ENCODE results near the gene TBCD. TPM values are rescaled to one million over a fixed set of nuclear protein-coding genes. Genes with fewer than 3 reads are reported as not detected.
A peak's percentile ranks its signal among the peaks of the same experiment; 100 is the strongest.

TBCD gene
- polyA plus RNA-seq, 1 experiment, result 38.6 TPM

DNA sequence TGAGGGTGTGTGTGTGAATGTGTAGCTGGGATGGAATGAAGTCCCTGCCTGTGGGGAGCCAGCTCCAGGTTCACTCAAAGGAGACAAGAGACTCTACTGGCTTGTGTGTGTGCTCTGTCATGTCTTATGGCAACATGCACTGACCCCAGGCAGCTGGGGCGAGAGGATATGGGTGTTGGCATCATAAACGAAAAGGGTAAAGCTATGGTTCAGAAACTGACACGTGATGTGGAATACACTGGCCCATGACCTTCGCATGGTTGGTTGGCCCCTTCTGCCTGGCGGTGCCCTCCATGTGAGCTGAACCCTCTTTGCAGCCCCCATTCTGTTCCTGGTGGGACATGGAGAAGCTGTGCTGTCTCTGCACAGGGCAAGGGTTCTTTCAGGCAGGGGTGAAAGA lies 66.1 kb downstream of the TBCD start:
- H3K4me3 ChIP-seq (ENCODE audit: low read depth, low read length), result no peak overlapping the region
- H3K27me3 ChIP-seq (ENCODE audit: control insufficient read depth, insufficient read depth, low read length), result no peaks in the 10 kb centered on the region
- TF ChIP-seq, protein P1, sequence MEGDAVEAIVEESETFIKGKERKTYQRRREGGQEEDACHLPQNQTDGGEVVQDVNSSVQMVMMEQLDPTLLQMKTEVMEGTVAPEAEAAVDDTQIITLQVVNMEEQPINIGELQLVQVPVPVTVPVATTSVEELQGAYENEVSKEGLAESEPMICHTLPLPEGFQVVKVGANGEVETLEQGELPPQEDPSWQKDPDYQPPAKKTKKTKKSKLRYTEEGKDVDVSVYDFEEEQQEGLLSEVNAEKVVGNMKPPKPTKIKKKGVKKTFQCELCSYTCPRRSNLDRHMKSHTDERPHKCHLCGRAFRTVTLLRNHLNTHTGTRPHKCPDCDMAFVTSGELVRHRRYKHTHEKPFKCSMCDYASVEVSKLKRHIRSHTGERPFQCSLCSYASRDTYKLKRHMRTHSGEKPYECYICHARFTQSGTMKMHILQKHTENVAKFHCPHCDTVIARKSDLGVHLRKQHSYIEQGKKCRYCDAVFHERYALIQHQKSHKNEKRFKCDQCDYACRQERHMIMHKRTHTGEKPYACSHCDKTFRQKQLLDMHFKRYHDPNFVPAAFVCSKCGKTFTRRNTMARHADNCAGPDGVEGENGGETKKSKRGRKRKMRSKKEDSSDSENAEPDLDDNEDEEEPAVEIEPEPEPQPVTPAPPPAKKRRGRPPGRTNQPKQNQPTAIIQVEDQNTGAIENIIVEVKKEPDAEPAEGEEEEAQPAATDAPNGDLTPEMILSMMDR (IDR thresholded peaks at IDR 0.05; ENCODE audit: insufficient read depth, low read depth, low read length), result no peak
- H3K36me3 ChIP-seq (ENCODE audit: control insufficient read depth, insufficient read depth, low read length), result peaks cover 8% of the 10 kb centered on the region
- ChIA-PET POLR2A (no interaction called here), CTCF (no interaction called here)
- DNase-seq (ENCODE audit: low read depth), result no peak

DNA sequence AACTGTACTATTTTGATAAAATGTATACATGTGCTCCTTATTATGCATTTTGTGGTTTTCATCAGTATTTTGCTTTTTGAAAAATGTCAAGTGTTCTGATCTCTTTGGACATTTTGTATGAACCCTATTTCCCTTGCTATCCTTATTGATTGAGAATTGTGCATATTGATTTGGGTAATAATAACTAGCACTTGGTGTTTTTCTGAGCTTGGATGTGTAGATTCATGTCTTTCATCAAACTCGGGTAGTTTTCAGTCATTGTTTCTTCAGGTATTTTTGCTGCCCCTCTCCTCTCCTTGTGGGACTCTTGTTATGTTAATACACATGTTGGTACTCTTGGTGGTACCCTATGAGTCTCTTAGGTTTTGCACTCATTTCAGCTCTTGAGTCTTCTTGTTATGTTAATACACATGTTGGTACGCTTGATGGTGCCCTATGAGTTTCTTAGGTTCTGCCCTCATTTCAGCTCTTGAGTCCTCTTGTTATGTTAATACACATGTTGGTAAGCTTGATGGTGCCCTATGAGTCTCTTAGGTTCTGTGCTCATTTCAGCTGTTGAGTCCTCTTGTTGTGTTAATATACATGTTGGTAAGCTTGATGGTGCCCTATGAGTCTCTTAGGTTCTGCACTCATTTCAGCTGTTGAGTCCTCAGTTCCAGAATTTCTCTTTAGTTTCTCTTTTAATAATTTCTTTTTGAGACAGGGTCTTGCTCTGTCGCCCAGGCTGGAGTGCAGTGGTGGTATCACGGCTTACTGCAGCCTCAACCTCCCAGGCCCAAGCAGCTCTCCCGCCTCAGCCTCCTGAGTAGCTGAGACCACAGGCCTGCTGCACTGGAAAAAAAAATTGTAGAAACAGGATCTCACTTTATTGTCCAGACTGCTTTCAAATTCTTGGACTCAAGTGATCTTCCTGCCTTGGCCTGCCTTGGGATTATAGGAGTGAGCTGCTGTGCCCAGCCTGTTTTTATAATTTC lies 68.7 kb downstream of the TBCD start:
- peaks cover 1% of the 10 kb centered on the region; the same call in 1 of the 2 replicates for H3K36me3 ChIP-seq (ENCODE audit: control insufficient read depth, insufficient read depth, low read length)
- no peak overlapping the region for H3K4me3 ChIP-seq (ENCODE audit: low read depth, low read length)
- H3K27me3 ChIP-seq (ENCODE audit: control insufficient read depth, insufficient read depth, low read length), result no peaks in the 10 kb centered on the region
- no peak for DNase-seq (ENCODE audit: low read depth)
- TF ChIP-seq, protein P1 (IDR thresholded peaks at IDR 0.05; ENCODE audit: insufficient read depth, low read depth, low read length), result no peak
- ChIA-PET CTCF (interaction anchor here (0.9 to 1.4 kb wide), 2 partner anchors 23 to 39 kb away, joined by 3 to 5 read pairs; no protein-coding TSS in a partner anchor), POLR2A (no interaction called here)

DNA sequence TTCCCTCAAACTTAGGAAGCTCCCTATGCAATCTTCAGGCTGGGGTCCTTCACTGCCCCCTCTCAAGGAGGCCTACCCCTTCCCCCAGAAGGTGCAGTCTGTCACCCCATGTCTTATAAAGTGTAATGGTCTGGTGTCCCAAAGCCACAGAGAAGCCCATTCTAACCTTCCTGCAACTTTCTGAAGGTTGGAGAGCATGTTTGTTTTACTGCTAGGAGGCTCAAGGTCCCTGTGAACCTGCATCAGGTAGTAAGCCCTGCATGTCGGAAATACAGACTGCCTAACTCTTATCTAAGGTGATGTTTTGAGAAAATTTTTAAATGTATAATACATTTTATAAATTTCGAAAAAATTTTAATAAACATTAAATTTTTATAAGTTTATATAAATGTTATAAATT lies 69.7 kb downstream of the TBCD start:
- Histone ChIP-seq H3K36me3 (ENCODE audit: control insufficient read depth, insufficient read depth, low read length) (0 out of 2 replicates have a peak, but pooled peaks cover 1% of the 10 kb centered on the region), H3K27me3 (ENCODE audit: control insufficient read depth, insufficient read depth, low read length) (no peaks in the 10 kb centered on the region), H3K4me3 (ENCODE audit: low read depth, low read length) (no peak overlapping the region)
- ChIA-PET POLR2A (no interaction called here), CTCF (interaction anchor here (0.9 kb wide), 1 partner anchor 40 kb away, joined by 3 read pairs; no protein-coding TSS in a partner anchor)
- TF ChIP-seq, protein P1 (IDR thresholded peaks at IDR 0.05; ENCODE audit: insufficient read depth, low read depth, low read length), result no peak
- DNase-seq (ENCODE audit: low read depth), result no peak

DNA sequence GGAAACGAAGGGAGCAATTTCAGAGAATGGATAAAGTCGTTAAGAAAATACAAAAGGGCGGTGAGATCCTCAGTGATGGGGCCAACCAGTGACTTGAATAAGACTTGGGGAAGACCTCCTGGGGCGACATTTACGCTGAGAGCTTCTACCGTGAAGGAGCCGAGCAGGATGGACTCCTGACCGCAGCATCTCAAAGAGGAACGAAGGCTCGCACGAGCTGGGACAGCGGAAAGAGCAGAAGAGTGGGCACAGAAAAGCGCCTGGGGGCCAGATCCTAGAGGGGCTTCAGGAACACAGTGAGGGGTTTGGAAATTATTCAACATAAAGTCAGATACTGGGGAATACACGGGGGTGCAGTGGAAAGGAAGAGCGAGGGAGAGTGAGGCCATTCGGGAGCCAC lies 70.4 kb downstream of the TBCD start:
- Histone ChIP-seq H3K4me3 (ENCODE audit: low read depth, low read length) (no peak overlapping the region), H3K27me3 (ENCODE audit: control insufficient read depth, insufficient read depth, low read length) (no peaks in the 10 kb centered on the region), H3K36me3 (ENCODE audit: control insufficient read depth, insufficient read depth, low read length) (0 out of 2 replicates have a peak, but pooled peaks cover 1% of the 10 kb centered on the region)
- ChIA-PET POLR2A (no interaction called here), CTCF (no interaction called here)
- no peak for DNase-seq (ENCODE audit: low read depth)
- TF ChIP-seq, protein P1 (IDR thresholded peaks at IDR 0.05; ENCODE audit: insufficient read depth, low read depth, low read length), result no peak

DNA sequence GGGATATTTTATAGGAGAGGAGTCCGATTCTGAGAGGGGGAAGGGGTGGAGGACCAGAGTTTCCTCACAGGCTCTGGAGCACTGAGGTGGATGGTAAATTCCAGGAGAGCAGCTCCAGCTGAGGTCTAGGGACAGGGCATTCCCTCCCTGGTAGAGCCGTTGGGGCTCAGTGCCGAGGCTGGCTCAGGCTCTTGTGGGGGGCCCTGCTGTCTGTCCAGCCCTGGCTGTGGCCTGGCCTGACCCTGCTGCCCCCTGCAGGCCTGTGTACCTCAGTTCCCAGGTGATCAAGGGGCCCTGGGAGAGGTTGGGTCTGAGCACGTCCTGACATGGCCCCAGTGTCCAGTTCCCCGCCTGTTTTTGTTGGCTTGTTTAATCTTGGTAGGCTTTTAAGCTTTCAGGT lies 71.1 kb downstream of the TBCD start:
- TF ChIP-seq, protein P1 (IDR thresholded peaks at IDR 0.05; ENCODE audit: insufficient read depth, low read depth, low read length), result peak; percentile 26; the same call in 1 of the 2 replicates
- H3K4me3 ChIP-seq (ENCODE audit: low read depth, low read length), result no peak overlapping the region
- H3K36me3 ChIP-seq (ENCODE audit: control insufficient read depth, insufficient read depth, low read length), result 0 out of 2 replicates have a peak, but pooled peaks cover 1% of the 10 kb centered on the region
- ChIA-PET POLR2A (no interaction called here), CTCF (interaction anchor here (0.8 kb wide), 1 partner anchor 30 kb away, joined by 3 read pairs; no protein-coding TSS in a partner anchor)
- DNase-seq (ENCODE audit: low read depth), result no peak
- H3K27me3 ChIP-seq (ENCODE audit: control insufficient read depth, insufficient read depth, low read length), result no peaks in the 10 kb centered on the region
